ENCODE results near the gene SH3BGR. TPM values are rescaled to one million over a fixed set of nuclear protein-coding genes. Genes with fewer than 3 reads are reported as not detected.

The SH3BGR gene
- total and polyA plus RNA-seq, 2 of the 8 experiments (the other 6 are each of a cell fraction or from before 2014, with no cell fraction given), result 2.1 to 5.9 TPM

GRCh38 chr21:39422527-39423241 is 29.1 kb upstream of the SH3BGR start (continued):
- TF ChIP-seq CHD7 (IDR thresholded peaks at IDR 0.05; ENCODE audit: insufficient replicate concordance, low read length) (no peak), SIX5 (IDR thresholded peaks at IDR 0.05; ENCODE audit: low read depth, low read length) (no peak), BRCA1 (IDR thresholded peaks at IDR 0.05; ENCODE audit: low read depth, low read length) (no peak), KDM4A (IDR thresholded peaks at IDR 0.05; ENCODE audit: low read depth, low read length, severe bottlenecking) (no peak), EZH2 (IDR thresholded peaks at IDR 0.05; ENCODE audit: low read depth, low read length, severe bottlenecking) (no peak), POU5F1 (IDR thresholded peaks at IDR 0.05; ENCODE audit: low read depth, low read length) (no peak), SIRT6 (IDR thresholded peaks at IDR 0.05; ENCODE audit: low read length) (no peak), E2F6 (IDR thresholded peaks at IDR 0.05) (no peak), CEBPB (IDR thresholded peaks at IDR 0.05; ENCODE audit: low read depth, low read length) (no peak), BCL11A (IDR thresholded peaks at IDR 0.05; ENCODE audit: low read depth in 2 of 2, low read length in 2 of 2) (no peak)
